GM06990 (cell line): Measurements from ENCODE around the gene CHTOP.

Experiments
- DNase-seq: peaks from one replicate; pipeline ENCODE4 v3.0.0-alpha.2; 2011; ENCODE audit not compliant: insufficient read length; ENCODE audit errors: extremely low read depth
- H3K27me3 ChIP-seq: replicated peaks from 2 replicates; pipeline ENCODE4 v1.6.0; 2011; ENCODE audit warnings: low read length; ENCODE audit not compliant: control insufficient read depth, insufficient read depth
- H3K36me3 ChIP-seq: 2 replicates; pipeline ENCODE4 v1.5.1; 2011; ENCODE audit warnings: low read length; ENCODE audit not compliant: control insufficient read depth, insufficient read depth
- H3K4me3 ChIP-seq: replicated peaks from 2 replicates; pipeline ENCODE4 v1.5.1; 2011; ENCODE audit warnings: low read depth, mild to moderate bottlenecking, control low read depth, low read length
- CTCF ChIP-seq: IDR thresholded peaks from 2 replicates; pipeline ENCODE4 v1.5.1; 2011; ENCODE audit warnings: low read length, control low read depth, mild to moderate bottlenecking, inconsistent platforms; ENCODE audit not compliant: insufficient read depth, poor library complexity, severe bottlenecking

CHTOP gene

GRCh38 chr1:153617663-153618062 is 16.2 kb upstream of the CHTOP start:
- peak; percentile 90 for TF ChIP-seq CTCF
- H3K27me3 ChIP-seq: no peaks in the 10 kb centered on the region
- H3K4me3 ChIP-seq: no peak overlapping the region
- H3K36me3 ChIP-seq: no peaks in the 10 kb centered on the region
- DNase-seq: peak; percentile 61

- Histone ChIP-seq H3K27me3 (no peaks in the 10 kb centered on the region), H3K36me3 (no peaks in the 10 kb centered on the region), H3K4me3 (no peak overlapping the region)
- no peak for TF ChIP-seq CTCF
- DNase-seq: no peak
Observed at GRCh38 chr1:153619171-153619570, 14.7 kb upstream of the CHTOP start.

- TF ChIP-seq CTCF: no peak
- no peak for DNase-seq
- no peak overlapping the region for H3K4me3 ChIP-seq
- no peaks in the 10 kb centered on the region for H3K27me3 ChIP-seq
- H3K36me3 ChIP-seq: no peaks in the 10 kb centered on the region
Observed at GRCh38 chr1:153623101-153623500, 10.8 kb upstream of the CHTOP start.

GRCh38 chr1:153624965-153625611 is 8.8 kb upstream of the CHTOP start:
- no peak for TF ChIP-seq CTCF
- Histone ChIP-seq H3K4me3 (no peak overlapping the region), H3K27me3 (no peaks in the 10 kb centered on the region), H3K36me3 (no peaks in the 10 kb centered on the region; the same call in 1 of the 2 replicates)
- DNase-seq: no peak

- no peaks in the 10 kb centered on the region for H3K27me3 ChIP-seq
- H3K36me3 ChIP-seq: no peaks in the 10 kb centered on the region; the same call in 1 of the 2 replicates
- no peak for TF ChIP-seq CTCF
- DNase-seq: no peak
- peak overlapping the region; percentile 56; the same call in 1 of the 2 replicates for H3K4me3 ChIP-seq
Observed at GRCh38 chr1:153626477-153626903, 7.4 kb upstream of the CHTOP start.
